ENCODE data around the gene FYCO1.
"Not testable (repeated sequence)": the region's sequence is repeated elsewhere in the genome, so short reads cannot be mapped to it uniquely, and the experiment has no call there.

Gene FYCO1

DNA sequence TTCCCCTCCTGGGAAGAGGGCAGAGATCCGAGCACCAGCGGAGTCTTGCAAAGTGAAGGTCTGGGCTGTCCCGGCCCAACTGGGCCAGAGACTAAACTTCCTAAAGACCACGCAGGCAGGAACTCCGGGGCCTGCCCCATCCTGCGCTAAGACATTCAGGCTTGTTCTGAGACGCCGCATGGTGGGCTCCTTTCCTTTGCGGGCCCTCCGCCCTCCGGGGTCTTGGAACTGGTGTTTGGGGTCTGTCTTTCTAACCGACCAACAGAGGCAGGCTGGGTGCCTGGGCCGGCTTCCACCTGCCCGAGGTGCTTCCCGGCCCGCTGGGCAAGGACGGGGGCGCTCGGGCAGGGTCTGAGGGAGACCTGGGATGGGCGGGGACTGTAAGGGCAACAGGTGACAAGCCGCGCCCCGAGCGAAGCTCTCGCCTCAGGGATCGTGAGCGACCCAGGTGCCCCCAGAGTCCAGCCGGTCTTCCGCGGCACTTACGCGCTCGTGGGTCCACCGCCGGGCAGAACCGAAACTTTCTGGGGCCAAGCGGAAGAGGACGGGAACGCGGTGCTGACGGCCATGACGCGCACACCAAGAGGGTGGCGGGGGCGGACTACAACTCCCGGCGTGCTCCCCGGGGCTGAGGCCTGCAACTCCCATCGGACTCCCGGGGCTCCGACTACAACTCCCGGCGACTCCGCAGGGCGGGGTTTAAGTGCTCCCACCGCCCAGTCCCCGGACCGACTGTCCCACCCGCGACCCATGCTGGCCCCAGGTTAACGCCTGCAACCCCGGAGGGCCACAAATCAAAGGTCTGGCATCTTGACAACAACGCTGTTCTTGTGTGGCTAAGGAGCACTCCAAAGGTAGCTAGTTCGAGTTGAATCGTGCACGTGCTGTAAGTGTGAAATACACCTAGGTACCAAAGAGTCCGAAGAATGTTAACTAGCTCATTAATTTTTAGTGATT is at the start of gene FYCO1:
FYCO1 (minus strand) TSS at position 589 of the 957 bp plus-strand sequence. CDS start 10,914 bp downstream, outside the sequence.
- peak; percentile 67 for DNase-seq

DNA sequence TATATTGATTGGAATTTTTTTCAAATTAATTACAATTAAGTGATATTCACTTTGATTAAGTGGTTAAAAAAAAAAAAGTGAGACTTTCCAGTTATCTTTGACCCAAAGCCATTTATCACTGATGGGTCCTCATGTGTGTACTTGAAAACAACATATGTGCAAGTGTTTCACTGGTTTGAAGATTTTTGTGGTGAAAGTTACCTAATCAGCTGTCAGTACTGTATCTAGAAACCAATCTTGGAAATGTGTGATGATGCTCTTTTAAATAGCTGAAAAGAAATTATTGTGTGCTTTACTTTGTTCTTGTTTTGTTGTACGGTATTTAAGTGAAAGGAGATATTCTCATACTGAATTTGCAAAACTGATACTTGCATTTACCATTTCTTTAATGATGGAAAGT is 43.3 kb upstream of the FYCO1 start:
- no peak for DNase-seq

DNA sequence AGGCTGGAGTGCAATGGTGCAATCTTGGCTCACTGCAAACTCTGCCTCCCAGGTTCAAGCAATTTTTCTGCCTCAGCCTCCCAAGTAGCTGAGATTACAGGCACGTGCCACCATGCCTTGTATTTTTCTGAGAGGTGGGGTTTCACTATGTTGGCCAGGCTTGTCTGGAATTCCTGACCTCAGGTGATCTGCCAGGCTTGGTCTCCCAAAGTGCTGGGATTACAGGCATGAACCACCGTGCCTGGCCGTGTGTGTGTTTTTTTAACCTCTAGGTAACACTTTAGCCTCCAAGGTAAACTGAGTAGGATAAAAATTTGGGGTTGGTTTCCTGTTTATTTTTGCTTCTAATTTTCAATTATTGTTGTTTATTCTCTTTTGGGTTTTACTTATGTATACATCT is 42.4 kb upstream of the FYCO1 start:
- not testable (repeated sequence) for DNase-seq

DNA sequence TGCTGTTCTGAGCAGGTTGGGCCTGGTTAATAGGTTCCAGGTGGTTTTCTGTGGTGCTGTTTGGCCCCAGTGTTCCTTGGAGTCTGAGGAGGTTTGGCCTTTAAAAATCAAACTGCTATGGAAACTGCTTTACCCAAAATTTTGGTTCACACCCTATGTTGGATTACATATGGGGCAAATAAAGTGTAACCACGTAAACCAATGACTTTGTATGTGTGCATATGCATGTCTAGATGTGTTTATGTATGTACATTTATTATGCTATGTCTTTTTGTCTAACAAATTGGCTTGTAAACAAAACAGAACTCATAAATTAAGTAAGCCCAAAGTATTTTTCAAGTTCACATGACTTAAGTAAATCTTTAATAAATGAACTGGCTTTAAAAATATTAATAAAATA is 40.6 kb upstream of the FYCO1 start:
- no peak for DNase-seq

DNA sequence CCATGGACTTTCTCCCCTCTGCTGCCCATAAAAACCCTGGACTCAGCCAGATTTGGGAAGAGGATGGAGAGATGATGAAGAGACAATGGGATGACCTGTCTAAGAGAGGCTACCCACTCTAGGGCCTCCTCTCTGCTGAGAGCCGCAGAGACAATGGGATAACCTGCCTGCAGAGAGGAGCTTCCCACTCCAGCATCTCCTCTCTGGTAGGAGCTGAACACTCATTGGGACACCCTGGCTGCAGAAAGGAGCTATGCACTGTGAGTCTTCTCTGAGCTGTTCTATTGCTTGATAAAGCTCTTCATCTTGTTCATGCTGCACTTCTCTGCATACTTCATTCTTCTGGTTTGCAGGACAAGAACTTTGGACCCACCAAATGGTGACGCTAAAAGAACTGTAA is 36.1 kb upstream of the FYCO1 start:
- DNase-seq = no peak

DNA sequence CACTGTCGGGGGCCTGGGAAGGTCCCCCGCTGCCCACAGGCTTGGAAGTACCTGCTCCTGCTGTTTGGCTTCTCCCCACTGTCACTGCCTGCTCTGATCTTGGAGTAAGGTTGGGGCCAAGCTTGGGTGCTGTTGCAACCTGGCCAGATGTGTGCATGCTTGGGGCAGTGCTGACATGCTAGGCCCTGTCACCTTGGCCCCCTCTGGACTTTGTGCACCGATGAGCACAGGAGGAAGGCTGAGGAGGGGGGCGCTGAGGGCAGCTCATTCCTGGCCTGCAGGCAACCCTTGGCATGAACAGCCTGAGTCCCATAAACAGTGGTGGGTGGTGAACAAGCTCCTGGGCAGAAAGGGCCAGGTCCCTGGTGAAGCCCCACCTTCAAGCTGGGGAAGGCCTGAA is 35.6 kb upstream of the FYCO1 start:
- no peak for DNase-seq

DNA sequence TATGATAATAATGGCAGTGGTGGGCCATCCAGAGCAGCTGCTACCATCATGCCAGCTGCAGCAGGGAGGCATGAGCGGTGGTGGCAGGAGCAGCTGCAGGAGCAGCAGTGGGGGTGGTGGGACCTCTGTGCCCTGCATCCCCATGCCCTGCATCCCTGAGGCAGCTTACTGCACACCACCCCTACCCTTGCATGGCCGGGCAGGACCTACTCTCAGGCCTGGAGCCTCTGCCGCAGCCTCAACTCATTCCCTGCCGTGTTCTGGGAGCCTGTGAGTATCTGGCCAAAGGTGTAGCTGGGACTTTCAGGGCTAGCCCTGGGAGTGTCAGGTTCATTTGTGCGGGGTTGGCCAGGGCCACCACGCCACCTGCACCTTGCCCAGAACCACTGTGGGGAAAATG is 35.0 kb upstream of the FYCO1 start:
- no peak for DNase-seq

DNA sequence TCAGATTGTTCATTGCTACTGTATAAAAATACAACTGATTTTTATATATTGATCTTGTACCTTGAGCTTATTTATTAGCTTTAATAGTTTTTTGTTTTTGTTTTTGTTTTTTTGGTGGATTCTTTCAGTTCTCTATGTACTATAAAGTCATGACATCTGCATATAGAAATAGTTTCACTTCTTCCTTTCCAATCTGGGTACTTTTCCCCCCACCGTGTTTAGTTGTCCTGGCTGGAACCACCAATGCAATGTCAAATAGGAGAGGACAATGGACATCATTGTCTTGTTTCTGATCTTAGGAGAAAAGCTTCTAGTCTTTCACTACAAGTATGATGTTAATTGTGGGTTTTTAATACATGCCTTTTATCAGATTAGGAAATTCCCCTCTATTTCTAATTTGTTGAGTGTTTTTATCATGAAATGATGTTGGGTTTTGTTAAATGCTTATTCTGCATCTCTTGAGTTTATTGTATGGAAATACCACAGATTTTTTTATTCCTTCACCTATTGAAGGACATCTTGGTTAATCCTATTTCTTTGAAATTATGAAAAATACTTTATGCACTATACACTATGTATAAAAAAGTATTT is 34.4 kb upstream of the FYCO1 start:
- no peak for DNase-seq

DNA sequence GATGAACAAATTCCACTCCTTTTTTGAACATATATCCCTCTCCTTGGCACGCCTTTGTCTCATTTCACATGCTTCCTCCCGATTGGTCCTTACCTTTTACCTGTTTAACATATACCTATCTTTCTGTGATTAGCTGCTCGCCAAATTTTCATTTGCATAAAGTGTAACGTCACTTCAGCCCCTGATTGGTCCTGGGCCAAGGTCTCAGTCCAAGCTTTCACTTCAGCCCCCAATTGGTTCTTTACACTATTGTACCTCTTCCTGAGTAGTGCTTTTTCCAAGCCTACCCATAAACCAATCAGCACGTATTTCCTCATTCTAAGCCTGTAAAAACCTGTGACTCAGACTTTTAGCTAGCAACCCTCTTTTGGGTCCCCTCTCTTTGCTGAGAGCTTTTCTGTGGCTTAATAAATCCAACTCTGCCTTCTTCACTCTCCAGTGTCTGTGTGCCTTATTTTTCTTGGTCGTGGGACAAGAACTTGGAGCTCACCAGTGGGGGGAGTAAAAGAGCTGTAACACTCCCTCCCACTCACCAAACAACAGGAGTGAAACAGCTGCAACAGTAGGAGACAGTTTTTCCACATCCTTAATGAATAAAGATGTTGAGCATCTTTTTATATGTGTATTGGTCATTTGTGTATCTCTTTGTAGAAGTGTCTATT is 32.2 kb upstream of the FYCO1 start:
- no peak for DNase-seq

DNA sequence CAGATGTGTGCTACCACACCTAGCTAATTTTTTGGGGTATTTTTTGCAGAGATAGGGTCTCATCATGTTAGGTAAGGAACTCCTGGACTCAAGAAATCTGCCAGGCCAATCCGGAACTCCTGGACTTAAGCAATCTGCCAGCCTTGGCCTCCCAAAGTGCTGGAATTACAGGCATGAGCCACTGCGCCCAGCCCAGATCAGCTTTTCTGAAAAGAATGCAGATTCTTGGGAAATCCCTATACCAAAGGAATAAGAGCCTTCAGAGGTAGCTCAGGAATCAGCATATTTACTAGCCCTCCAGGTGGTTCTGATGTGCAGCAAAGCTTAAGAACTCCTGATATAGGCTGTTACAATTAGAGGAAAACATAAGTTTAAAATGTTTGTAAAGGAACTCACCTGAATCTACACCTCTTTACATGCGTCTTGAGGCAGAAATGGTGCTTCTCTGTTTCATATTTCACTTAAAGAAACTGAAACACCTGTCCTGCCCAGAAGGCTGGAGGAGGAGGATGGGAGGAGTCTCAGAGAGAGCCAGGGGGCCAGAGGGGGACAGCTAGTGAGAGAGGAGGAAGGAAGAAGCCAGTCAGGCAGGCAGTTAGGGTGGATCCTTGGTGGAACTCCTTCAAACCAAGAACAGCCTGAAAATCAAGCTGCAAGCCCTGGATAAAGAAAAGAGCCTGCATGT is 31.5 kb upstream of the FYCO1 start, which contains the start of gene XCR1:
XCR1 (minus strand) TSS at position 463 of the 685 bp plus-strand sequence. CDS start 5,536 bp downstream, outside the sequence.
- DNase-seq = no peak

DNA sequence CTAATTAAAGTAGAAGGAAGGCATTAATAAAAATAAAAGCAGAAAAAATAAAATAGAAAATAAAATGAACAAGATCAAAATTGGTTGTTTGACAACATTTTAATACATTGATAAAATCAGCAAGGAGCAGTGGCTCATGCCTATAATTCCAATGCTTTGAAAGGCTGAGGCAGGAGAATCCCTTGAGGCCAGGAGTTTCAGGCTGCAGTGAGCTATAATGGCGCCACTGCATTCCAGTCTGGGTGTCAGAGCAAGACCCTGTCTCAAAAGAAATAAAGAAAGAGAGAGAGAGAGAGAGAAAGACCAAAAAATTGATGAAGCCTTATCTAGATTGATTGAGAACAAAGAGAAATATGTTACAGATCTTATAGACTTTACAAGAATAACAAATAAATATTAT is 29.5 kb upstream of the FYCO1 start:
- no peak for DNase-seq

DNA sequence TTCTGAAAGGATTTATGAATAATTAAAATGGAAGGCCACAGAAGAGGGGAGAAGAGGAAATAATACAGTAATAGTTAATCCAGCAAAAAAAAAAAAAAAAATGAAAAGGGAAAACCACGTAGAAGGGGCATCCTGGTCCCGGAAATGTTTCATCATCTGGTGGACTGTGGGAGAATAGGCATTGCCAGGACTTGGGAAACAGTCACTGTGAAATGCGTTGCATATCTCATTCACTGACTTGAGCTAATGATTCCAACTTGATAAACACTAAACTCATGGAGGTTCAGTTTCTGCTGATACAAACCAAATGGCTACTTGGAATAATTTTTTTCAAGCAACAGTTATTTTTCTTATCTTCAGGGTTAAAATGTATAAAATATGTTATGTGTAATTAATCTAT is 28.5 kb upstream of the FYCO1 start:
- no peak for DNase-seq

DNA sequence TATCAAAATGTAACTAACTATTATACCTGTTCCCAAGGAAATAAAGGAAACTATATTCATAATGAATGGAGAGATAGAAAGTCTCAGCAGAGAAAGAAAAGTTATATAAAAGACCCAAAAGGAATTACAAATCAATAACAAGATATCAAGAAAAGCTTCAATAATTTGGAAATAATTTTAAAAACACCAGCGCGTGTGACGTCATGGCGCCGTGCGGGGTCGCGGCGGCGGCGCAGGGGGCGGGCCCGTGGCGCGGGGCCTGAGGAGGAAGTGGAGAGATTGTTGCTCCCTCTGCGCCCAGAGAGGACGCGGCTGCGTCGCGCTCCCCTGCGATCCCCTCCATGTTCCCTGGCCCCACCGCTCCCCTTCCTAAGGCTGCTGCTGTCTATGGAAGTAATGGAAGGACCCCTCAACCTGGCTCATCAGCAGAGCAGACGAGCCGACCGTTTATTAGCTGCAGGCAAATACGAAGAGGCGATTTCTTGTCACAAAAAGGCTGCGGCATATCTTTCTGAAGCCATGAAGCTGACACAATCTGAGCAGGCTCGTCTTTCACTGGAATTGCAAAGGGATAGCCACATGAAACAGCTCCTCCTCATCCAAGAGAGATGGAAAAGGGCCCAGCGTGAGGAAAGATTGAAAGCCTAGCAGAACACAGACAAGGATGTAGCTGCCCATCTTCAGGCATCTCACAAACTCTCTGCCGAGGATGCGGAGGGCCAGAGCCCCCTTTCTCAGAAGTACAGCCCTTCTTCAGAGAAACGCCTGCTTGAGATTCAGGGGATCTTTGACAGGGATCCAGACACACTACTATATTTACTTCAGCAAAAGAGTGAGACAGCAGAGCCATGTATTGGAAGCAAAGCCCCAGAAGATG is 27.5 kb upstream of the FYCO1 start:
- DNase-seq = no peak

DNA sequence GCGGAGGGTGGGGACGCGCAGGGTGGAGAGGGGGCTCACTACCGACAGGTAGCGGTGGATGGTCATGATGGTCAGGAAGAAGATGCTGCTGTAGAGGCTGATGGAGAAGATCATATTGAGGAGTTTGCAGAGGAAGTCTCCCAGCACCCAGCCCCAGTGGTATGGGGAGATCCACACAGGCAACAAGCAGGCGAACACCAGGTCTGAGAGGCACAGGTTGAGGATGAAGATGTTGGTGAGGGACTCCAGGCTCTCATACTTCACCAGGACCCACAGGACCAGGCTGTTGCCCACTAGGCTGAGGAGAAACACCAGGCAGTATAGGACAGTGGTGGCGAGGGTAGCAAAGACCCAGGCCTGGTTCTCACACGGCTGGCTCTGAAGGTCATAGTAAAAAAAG is 25.9 kb upstream of the FYCO1 start:
- DNase-seq = no peak

DNA sequence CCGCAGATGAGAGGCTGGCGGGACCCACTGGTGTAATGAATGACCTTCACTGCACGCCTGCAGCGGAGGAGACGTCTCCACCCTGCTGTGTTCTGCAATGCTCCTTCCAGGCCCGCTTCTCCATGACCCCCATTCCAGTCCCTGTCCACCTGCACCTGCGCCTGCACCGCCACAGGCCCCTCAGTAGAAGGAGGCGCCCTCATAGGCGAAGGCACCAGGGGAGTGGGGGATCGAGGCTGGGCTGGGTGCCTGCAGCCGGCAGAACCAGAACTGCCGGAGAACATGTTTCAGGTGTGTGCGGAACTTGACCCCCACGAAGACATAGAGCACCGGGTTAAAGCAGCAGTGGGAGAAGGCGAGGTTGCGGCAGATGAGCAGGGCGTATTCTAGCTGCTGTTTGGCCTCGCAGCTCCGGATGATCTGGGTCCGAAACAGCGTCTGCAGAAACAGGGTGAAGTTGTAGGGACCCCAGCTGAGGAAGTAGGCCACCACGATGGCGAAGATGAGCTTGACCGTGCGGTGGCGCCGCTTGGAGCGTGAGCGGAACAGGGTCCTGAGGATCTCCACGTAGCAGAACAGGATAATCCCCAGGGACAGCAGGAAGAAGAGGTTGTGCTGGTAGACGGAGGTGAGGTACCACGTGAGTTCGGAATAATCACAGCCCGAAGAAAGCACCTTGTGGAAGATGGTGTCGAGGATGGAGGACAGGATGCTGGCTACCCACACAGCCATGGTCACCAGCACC is 25.3 kb upstream of the FYCO1 start:
- no peak for DNase-seq

DNA sequence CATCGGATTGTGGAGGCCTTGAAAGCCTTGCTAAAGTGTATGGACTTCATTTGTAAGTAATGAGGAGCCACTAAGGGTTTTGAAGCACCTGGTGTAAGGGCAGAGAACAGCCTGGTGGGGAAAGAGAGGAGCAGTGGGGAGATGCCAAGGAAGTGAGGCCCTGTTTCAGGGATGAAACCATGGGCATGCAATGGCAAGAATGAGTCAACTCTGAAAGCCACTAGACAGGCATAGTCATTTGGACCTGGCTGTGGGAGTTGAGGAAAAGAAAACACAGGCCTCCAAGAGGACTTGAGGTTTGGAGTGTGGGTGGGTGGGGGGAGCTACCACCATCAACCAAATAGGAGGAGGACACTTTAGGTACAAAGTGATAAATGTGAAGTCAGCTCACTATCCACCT is 24.1 kb upstream of the FYCO1 start:
- DNase-seq = no peak

DNA sequence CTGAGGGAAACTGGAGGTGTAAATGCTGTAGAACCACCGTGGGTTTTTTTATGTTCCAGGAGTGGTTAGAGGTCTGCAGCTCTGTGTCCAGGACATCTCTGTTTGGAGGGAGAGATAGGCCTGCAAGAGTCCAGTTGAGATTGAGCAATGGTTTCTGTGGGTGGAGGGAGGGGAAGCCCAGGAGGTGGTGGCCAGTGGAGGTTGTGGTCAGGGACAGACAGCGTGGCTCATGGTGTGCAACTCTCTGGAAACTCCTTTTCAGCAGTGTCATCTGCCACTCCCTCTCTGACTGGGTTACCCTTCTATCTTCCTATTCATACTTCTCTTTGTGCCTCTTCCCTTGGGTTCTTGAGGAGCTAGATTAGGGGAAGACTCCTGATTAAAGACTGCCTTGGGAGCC is 22.1 kb upstream of the FYCO1 start:
- no peak for DNase-seq

DNA sequence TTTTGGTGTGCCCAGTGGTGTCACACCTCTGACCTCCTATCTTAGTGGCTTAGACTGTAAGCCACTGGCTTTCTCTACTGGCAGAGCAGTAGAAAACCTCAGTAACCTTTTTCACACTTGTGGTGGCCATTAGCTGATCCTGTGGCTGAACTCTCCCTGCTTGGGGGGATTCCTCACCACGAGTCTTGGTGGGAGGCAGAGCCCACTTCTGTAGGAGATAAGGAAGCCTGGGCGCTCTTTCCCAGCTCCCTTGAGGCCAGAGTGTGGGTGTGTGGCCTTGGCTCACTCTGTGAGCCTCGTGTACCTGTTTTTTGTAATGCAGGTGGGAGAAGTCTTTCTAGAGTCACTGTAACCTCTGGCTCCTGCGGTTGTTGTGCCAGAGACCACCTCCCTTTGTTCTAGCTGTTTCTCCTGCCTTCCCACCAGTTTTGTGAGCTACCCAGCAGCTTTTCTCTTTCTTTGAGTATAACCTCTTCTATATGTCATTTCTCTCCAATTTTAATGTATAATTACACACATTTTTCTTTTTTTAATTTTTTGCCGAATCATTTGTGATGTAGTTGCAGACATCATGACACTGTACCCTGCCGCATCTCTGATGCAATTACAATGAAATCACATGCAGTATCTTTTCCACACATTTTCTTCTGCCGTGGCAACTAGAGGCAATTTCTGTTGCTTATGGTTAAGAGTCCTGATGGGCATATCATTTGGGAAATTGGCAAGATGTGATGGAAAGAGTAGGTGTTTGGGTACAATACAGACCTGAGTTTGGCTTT is 17.9 kb upstream of the FYCO1 start:
- no peak for DNase-seq

DNA sequence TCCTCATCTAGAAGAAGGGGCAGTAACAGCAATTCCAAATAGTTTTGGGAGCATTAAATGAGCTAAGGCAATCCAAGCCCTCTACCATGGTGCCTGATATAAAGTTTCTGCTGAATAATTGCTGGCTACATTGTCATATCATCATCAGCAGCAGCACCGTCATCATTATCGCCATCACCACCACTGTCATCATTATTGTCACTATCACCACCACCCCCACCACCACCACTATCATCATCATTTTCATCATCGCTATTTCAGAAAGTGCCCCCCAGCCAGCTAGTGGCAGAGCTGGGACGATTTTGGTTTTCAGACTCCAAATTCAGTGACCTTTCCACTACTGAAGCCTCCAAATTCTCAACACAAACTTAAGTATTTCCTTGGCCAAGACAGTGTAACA is 16.6 kb upstream of the FYCO1 start:
- DNase-seq = no peak

DNA sequence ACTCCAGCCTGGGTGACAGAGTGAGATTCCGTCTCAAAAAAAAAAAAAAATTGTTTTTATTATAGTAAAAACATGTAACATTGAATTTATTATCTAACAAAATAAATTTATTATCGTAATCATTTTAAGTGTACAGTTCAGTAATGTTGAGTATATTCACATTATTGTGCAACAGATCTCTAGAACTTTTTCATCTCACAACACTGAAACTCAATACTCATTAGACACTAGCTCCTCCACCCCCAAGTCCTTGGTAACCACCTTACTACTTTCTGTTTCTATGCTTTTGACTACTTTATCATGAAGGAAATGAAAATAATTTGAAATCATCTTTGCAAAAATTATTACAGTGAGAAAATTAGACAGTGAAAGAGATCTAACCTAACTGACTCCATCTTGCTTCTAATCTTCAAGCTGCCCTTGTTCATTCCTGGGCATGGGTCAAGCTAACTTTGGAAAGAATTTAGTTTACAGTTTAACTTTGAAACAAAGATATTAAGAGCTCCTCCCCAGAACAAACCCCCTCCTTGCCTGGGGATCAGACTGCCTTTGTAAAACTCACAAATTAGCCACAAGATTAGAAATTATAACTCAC is 15.0 kb upstream of the FYCO1 start:
- no peak for DNase-seq
